Activated gamma-delta T cell treated with anti-CD3 and anti-CD28 coated beads, Interleukin-2, amount 50 U/mL, for 16 hours (primary cell): ENCODE data around the gene GANC.

Source experiments
- DNase-seq: peaks from one replicate; pipeline ENCODE4 v3.0.0-alpha.2; 2020; ENCODE audit warnings: low read depth

The GANC gene

DNA sequence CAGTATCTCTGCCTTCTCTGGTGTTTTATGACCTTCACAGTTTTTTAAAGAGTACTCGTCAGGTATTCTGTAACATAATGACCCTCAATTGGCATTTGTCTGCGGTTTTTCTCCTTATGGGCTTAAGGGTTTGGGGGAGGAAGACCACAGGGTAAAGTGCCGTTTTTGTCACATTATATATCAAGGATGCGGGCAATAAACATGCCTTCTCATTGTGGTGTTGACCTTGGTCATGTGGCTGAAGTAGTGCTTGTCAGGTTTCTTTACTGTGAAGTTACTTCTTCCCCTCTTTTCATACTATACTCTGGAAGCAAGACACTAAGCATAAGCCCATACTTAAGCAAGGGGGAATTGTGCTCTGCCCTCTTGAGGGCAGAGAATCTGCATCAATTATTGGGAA is 102.9 kb downstream of the GANC start:
- no peak for DNase-seq

DNA sequence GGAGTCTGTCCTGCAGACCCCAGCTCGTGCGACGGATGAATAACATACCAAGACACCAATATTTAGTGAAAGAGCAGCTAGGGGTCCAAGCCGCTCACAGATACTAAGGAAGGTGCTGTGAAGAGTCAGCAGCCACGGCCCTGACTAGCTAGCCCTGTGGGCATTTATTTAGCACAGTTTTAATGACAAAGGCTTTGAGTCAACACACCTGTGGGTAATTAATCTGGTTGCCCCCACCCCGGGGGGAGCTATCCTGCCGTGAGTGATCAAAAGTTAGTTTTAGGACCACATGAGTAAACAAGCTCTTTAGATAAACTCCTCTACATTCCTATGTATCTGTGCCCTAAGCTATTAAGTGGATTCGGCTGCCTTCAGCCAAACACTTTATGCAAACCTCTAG is 105.0 kb downstream of the GANC start:
- DNase-seq: no peak

DNA sequence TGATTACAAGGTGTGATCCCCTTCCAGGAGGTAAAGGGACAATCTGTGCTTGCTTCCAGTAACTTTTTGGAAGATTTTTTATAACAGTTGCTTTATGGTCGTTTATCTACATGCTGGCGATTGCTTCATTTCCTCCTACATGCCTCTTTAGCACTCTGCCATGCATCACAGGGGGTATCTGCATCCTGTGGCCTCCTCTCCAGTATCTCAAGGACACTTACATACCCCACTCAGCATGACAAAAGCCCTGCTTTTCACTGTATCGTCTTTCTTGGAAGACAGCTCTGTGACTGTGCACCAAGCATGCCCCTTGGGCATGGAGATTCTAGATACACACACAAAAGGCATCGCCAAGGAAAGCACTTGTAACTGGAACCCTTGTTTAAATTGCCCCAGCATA is 111.6 kb downstream of the GANC start:
- DNase-seq: no peak

DNA sequence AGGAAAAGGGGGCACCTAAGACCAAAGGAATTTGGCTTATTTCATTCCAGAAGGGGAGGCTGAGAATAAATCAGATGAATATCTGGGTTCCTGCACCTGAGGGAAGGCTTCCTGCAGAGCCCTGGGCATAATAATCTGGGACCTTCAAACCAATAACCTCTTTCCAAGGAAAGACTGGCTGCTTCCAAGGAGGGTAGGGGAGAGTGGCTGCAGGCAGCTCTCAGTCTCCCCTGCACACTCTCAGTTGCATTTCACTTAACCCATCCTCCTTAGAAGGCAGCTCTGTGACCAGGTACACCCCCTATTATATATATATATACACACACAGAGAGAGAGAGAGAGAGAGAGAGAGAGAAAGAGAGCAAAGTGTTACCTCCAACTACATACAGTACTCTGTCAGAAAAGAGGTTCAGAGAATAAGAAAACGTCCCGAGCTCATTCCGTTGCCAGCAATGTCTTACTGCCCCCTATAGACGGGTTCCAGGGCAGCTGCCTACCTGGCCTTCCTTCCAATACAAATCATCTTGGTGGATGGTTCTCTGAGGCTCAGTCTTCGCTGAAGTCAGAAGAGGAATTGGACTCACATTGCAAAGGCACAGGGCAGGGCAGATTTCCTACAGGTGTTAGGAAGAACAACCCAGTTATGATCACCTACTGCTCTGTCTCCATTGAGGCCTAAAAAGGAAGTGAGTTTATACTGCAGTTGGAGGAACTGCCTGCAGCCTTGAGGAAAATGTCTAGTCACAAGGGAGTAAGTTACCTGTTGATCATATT is 112.4 kb downstream of the GANC start:
- no peak for DNase-seq

DNA sequence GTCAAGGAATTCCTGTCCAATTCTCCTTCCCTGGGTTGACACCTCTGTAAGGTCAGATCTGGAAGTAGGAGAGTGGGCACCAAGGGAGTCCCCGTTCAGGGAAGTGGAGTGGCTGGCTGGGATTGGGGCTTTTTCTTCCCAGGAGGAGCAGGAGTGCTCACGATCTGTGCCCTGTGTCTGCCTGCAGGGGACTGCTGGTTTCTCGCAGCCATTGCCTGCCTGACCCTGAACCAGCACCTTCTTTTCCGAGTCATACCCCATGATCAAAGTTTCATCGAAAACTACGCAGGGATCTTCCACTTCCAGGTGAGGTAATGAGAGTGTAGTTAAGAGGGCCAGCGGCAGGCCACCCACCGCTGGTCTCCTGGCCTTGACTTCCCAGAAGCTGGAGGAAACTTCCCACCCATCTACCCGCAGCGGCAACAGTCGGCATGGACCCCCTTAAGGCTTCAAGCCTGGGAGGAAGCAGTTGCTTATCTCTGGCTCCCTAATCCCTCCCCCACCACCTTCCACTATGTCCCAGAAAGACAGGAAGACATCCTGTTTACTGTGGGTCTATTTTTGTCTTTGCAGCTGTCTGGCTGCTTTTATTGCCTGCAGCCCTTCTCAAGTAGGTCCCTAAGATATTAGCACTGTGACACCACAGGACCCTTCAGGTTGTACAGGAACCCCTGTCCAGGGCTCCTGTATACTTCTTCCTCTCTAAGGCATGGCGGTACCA is 113.1 kb downstream of the GANC start:
- DNase-seq: no peak

- no peak for DNase-seq
These were observed 114.6 kb downstream of the GANC start for GRCh38 chr15:42387603-42388002.

GRCh38 chr15:42392309-42393024 is 119.5 kb downstream of the GANC start:
- no peak for DNase-seq

GRCh38 chr15:42394106-42394505 is 121.1 kb downstream of the GANC start:
- DNase-seq: no peak

GRCh38 chr15:42395838-42396237 is 122.8 kb downstream of the GANC start:
- DNase-seq: no peak

DNA sequence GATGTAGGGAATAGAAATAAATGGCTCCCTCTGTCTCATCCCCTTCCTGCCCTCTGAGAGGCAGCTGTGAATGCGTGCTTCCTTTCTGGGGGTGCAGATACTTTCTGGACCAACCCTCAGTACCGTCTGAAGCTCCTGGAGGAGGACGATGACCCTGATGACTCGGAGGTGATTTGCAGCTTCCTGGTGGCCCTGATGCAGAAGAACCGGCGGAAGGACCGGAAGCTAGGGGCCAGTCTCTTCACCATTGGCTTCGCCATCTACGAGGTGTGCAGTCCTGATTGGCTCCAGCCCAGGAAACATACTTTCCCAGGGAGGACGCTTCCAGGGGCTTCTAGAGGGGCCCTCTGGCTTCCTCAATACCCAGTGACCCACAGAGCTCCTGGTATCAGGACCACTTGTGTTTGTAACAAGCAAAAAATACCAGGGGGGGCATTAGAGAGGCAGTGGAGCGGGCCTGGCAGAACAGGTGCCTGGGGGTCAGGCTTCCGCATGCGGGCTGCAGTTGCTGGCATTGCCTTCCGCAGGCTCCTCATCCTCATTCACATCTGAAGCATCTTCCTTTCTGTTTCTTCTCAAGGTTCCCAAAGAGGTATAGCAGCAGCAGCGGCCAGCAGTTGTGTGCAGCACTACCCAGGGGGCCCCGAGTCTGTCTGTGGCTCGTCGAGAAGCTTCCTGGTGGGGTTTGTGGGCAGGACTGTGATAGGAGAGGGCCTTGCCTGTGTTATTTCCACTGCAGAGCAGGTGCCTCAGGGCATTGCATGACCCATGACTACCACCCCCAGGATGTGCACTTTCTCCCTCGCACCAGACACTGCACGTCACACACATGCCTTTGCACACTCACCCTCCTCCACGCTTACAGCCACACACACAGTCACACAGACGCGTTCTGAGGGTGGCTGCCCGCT is 128.8 kb downstream of the GANC start:
- no peak for DNase-seq

DNA sequence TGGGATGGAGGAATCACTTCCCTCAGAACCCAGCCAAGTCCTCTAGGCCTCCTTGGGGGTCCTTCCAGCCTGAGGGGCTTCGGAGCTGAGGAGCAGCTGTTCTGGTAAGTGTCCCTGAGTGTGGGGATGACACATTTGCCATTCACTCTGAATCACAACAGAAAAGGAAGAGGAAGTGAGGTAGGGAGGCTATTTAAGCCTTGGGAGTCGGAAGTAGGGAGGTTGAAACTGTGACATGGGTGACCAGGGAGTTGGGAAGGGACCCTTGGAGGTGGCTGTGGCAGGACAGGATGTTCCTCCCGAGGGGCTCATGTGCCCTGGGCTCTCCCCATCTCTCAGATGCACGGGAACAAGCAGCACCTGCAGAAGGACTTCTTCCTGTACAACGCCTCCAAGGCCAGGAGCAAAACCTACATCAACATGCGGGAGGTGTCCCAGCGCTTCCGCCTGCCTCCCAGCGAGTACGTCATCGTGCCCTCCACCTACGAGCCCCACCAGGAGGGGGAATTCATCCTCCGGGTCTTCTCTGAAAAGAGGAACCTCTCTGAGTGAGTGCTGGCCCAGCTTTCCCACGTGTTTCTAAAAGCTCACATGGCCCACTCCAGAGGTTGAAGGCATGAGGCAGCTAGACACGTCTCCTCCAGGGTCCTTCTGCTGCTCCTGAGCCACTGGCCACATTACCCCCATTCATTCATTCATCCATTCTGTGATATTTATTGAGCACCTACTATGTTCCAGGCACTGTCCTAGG is 129.6 kb downstream of the GANC start:
- no peak for DNase-seq

GRCh38 chr15:42403389-42403788 is 130.4 kb downstream of the GANC start:
- DNase-seq: no peak

GRCh38 chr15:42404461-42405235 is 131.6 kb downstream of the GANC start:
- DNase-seq: no peak

DNA sequence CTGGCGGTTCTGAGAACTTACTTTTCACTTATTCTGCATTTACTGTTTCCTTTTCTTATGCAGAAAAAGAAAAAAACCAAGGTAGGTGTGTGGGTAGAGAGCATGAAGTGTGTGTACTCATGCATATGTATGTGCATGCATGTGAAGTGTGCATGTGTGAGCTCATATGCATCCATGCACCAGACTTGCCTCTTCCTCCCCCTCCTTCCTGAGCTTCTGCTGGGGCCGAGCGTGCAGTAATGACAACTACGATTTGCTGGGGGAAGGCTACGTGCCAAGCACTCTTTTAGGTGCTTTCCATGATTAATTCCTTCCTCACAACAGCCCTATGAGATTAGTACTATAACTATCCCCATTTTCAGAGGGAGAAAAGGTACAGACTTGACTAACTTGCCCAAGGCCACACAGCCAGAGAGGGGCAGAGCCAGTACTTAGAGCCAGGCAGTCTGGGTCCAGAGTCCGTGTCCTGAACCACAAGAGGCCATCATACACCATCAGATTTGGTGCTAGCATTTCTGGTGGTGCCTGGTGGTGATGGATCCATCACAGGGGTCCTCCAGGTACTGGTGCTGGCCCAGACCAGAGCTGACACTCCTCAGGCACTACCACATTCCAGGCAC is 133.0 kb downstream of the GANC start:
- no peak for DNase-seq
